HEK293 (cell line): ENCODE data around the gene CXCL8.

Experiments
- CTCF ChIA-PET: fragments of 350-600 bp; formaldehyde crosslinking; extraction: SDS; loops from one replicate; lab custom pipeline; 2021; ENCODE audit warnings: antibody characterized with exemption; lab: Yijun Ruan, JAX
- POLR2A ChIA-PET: fragments of 300-600 bp; formaldehyde crosslinking; extraction: SDS; loops from one replicate; lab custom pipeline; 2020; ENCODE audit warnings: antibody characterized with exemption, inconsistent platforms; lab: Yijun Ruan, JAX
- H3K27ac ChIP-seq: fragments of 200-500 bp; sonication (Bioruptor generic); 2 replicates; pipeline ENCODE4 v1.5.1; 2014; ENCODE audit warnings: low read depth, low read length, control low read depth, inconsistent platforms; ENCODE audit errors: extremely low read depth
- H3K36me3 ChIP-seq, 2 experiments: fragments of 200-500 bp in 1 of 2; sonication (Bioruptor generic) in 1 of 2; 1 replicate in 1 of 2; 2 replicates in 1 of 2; pipeline ENCODE4 v1.5.1; 2014 to 2017; ENCODE audit warnings: inconsistent platforms in 2 of 2, low read length in 2 of 2; ENCODE audit not compliant: control insufficient read depth in 2 of 2, insufficient read depth in 1 of 2
- H3K4me1 ChIP-seq: fragments of 200-500 bp; sonication (Bioruptor generic); 2 replicates; pipeline ENCODE4 v1.5.1; 2014; ENCODE audit warnings: mild to moderate bottlenecking, low read length, inconsistent platforms; ENCODE audit not compliant: control insufficient read depth, insufficient read depth
- H3K4me3 ChIP-seq: 2 replicates; pipeline ENCODE4 v1.5.1; 2011; ENCODE audit warnings: low read depth, mild to moderate bottlenecking, control low read depth, low read length, moderate library complexity
- H3K9me3 ChIP-seq: fragments of 200-500 bp; sonication (Bioruptor generic); 2 replicates; pipeline ENCODE4 v1.5.1; 2014; ENCODE audit warnings: low read depth, low read length, inconsistent platforms; ENCODE audit not compliant: control insufficient read depth, insufficient read depth
- AEBP2 ChIP-seq: fragments of 450-650 bp; formaldehyde crosslinking; IDR thresholded peaks from 2 replicates; pipeline ENCODE4 v1.5.1; 2016; ENCODE audit warnings: missing biosample characterization, missing genetic modification characterization, borderline replicate concordance
- ELK4 ChIP-seq: IDR thresholded peaks from 2 replicates; pipeline ENCODE4 v1.6.1; 2011; ENCODE audit warnings: mild to moderate bottlenecking, low read depth, low read length, borderline replicate concordance
- GLIS1 ChIP-seq: fragments of 450-650 bp; formaldehyde crosslinking; IDR thresholded peaks from 2 replicates; pipeline ENCODE4 v1.5.1; 2016; ENCODE audit warnings: missing biosample characterization, missing genetic modification characterization
- HOXD13 ChIP-seq: sonication (generic); formaldehyde crosslinking; IDR thresholded peaks from 2 replicates; pipeline ENCODE4 v1.8.0; 2022; ENCODE audit warnings: missing genetic modification reagents, borderline replicate concordance
- IKZF3 ChIP-seq: fragments of 450-650 bp; IDR thresholded peaks from 2 replicates; pipeline ENCODE4 v1.5.0; 2018; ENCODE audit warnings: missing biosample characterization, mild to moderate bottlenecking, missing genetic modification characterization, moderate library complexity
- PATZ1 ChIP-seq: fragments of 450-650 bp; formaldehyde crosslinking; IDR thresholded peaks from 2 replicates; pipeline ENCODE4 v1.5.1; 2016; ENCODE audit warnings: missing biosample characterization, missing genetic modification characterization
- PRDM1 ChIP-seq: fragments of 450-650 bp; formaldehyde crosslinking; IDR thresholded peaks from 2 replicates; pipeline ENCODE4; 2016; ENCODE audit warnings: missing biosample characterization, missing genetic modification characterization
- RBAK ChIP-seq: fragments of 450-650 bp; formaldehyde crosslinking; IDR thresholded peaks from 2 replicates; pipeline ENCODE4 v1.5.1; 2016; ENCODE audit warnings: missing biosample characterization, missing genetic modification characterization
- REPIN1 ChIP-seq: fragments of 450-650 bp; formaldehyde crosslinking; IDR thresholded peaks from 2 replicates; pipeline ENCODE4 v1.5.1; 2017; ENCODE audit warnings: missing biosample characterization, missing genetic modification characterization, low read depth
- ZBTB10 ChIP-seq: fragments of 450-650 bp; formaldehyde crosslinking; IDR thresholded peaks from 2 replicates; pipeline ENCODE4 v1.5.1; 2016; ENCODE audit warnings: missing biosample characterization, missing genetic modification characterization
- ZNF114 ChIP-seq: fragments of 450-650 bp; formaldehyde crosslinking; IDR thresholded peaks from 2 replicates; pipeline ENCODE4 v1.5.0; 2017; ENCODE audit warnings: missing biosample characterization, missing genetic modification characterization
- ZNF140 ChIP-seq: fragments of 450-650 bp; formaldehyde crosslinking; IDR thresholded peaks from 2 replicates; pipeline ENCODE4 v1.5.1; 2016; ENCODE audit warnings: missing biosample characterization, missing genetic modification characterization
- ZNF148 ChIP-seq: fragments of 450-650 bp; formaldehyde crosslinking; IDR thresholded peaks from 2 replicates; pipeline ENCODE4 v1.5.0; 2017; ENCODE audit warnings: missing biosample characterization, missing genetic modification characterization, borderline replicate concordance
- ZNF2 ChIP-seq: fragments of 450-650 bp; formaldehyde crosslinking; IDR thresholded peaks from 2 replicates; pipeline ENCODE4 v1.5.1; 2016; ENCODE audit warnings: missing biosample characterization, missing genetic modification characterization
- ZNF473 ChIP-seq: fragments of 450-650 bp; formaldehyde crosslinking; IDR thresholded peaks from 2 replicates; pipeline ENCODE4 v1.5.1; 2017; ENCODE audit warnings: missing biosample characterization, missing genetic modification characterization
- ZNF521 ChIP-seq: fragments of 450-650 bp; formaldehyde crosslinking; IDR thresholded peaks from 2 replicates; pipeline ENCODE4 v1.5.1; 2017; ENCODE audit warnings: missing biosample characterization, mild to moderate bottlenecking, missing genetic modification characterization
- ZNF585B ChIP-seq: fragments of 450-650 bp; formaldehyde crosslinking; IDR thresholded peaks from 2 replicates; pipeline ENCODE4 v1.5.1; 2016; ENCODE audit warnings: missing biosample characterization, missing genetic modification characterization
- ZNF768 ChIP-seq: fragments of 450-650 bp; formaldehyde crosslinking; IDR thresholded peaks from 2 replicates; pipeline ENCODE4 v1.5.1; 2018; ENCODE audit warnings: missing biosample characterization, mild to moderate bottlenecking, missing genetic modification characterization
- ZXDB ChIP-seq: fragments of 450-650 bp; formaldehyde crosslinking; IDR thresholded peaks from 2 replicates; pipeline ENCODE4 v1.5.1; 2016; ENCODE audit warnings: missing biosample characterization, missing genetic modification characterization

The CXCL8 gene

GRCh38 chr4:73692701-73693100, 47.7 kb upstream of the CXCL8 start:
- no peaks in the 10 kb centered on the region for H3K36me3 ChIP-seq
- no peak overlapping the region for H3K4me3 ChIP-seq
- ChIA-PET POLR2A (no interaction called here), CTCF (no interaction called here)
- TF ChIP-seq ZNF140 (tag by site-specific recombination): no peak
- no peak for TF ChIP-seq ZNF148 (tag by site-specific recombination)
- TF ChIP-seq IKZF3 (tag by site-specific recombination): no peak
- no peak for TF ChIP-seq ZNF521 (tag by site-specific recombination)
- no peak for TF ChIP-seq ELK4
- TF ChIP-seq ZBTB10 (tag by site-specific recombination): no peak
- no peak for TF ChIP-seq RBAK (tag by site-specific recombination)
- H3K9me3 ChIP-seq: no peaks in the 10 kb centered on the region
- no peak overlapping the region for H3K27ac ChIP-seq
- no peaks in the 10 kb centered on the region for H3K4me1 ChIP-seq

GRCh38 chr4:73693811-73694210, 46.6 kb upstream of the CXCL8 start:
- Histone ChIP-seq H3K36me3 (no peaks in the 10 kb centered on the region), H3K27ac (no peak overlapping the region), H3K4me3 (no peak overlapping the region), H3K4me1 (no peaks in the 10 kb centered on the region), H3K9me3 (no peaks in the 10 kb centered on the region)
- ChIA-PET POLR2A (no interaction called here), CTCF (no interaction called here)
- TF ChIP-seq GLIS1 (tag by site-specific recombination) (no peak), ZNF585B (no peak), PRDM1 (no peak), ELK4 (no peak), ZNF768 (tag by site-specific recombination) (no peak), REPIN1 (no peak), PATZ1 (tag by site-specific recombination) (no peak), HOXD13 (CRISPR knock-in tag) (no peak), ZNF2 (tag by site-specific recombination) (no peak), AEBP2 (no peak), ZNF114 (tag by site-specific recombination) (no peak), ZXDB (no peak), ZNF473 (tag by site-specific recombination) (no peak)
